ENCODE results near the gene APP.

DNA sequence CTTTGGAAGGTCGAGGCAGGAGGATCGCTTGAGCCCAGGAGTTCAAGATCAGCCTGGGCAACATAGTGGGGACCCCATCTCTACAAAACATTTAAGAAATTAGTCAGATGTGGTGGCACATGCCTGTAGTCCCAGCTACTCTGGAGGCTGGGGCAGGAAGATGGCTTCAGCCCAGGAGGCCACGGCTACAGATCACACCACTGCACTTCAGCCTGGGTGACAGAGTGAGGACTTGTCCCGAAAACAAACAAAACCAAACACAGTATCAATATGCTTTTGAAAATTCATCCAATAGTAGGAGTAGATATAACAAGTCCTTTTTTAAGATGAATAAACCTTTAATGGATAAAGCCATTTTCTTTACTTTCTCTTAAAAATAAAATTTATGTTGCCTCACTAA lies 8.5 kb downstream of the APP start:
- no peak for TF ChIP-seq CTCF (IDR thresholded peaks at IDR 0.05)
- no peak for TF ChIP-seq POLR2A (IDR thresholded peaks at IDR 0.05)
- no peak for TF ChIP-seq POLR2AphosphoS5 (IDR thresholded peaks at IDR 0.05)
